NCI-H128 (cell line): ENCODE results near the gene CHP1.
A peak's percentile ranks its signal among the peaks of the same experiment; 100 is the strongest.
"Not testable (repeated sequence)": the region's sequence is repeated elsewhere in the genome, so short reads cannot be mapped to it uniquely, and the experiment has no call there.

Source experiments
- DNase-seq: peaks from one replicate; lab custom pipeline; 2025; ENCODE audit not compliant: unreplicated experiment; lab: John Stamatoyannopoulos, UW

CHP1 gene

DNA sequence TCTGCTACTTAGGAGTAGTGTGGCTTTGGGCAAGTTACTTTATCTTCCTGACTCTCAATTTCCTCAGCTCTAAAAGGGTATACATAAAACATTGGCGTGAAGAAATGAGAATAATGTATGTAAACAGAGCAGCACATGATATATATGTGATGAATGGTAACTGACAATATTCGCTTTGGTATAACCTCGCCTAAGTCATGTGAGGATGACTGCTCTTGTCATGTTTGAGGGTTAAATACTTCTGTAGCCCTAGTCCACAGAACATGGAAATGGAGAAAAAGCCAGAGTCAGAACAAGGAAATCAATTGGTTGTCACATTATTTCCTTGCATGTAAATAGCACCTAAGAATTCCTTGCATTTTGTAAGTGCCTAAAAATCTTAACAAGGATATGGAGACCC lies 25.0 kb downstream of the CHP1 start:
- DNase-seq, result no peak

- DNase-seq, result no peak
These were observed 25.5 kb downstream of the CHP1 start for GRCh38 chr15:41256577-41257038.

DNA sequence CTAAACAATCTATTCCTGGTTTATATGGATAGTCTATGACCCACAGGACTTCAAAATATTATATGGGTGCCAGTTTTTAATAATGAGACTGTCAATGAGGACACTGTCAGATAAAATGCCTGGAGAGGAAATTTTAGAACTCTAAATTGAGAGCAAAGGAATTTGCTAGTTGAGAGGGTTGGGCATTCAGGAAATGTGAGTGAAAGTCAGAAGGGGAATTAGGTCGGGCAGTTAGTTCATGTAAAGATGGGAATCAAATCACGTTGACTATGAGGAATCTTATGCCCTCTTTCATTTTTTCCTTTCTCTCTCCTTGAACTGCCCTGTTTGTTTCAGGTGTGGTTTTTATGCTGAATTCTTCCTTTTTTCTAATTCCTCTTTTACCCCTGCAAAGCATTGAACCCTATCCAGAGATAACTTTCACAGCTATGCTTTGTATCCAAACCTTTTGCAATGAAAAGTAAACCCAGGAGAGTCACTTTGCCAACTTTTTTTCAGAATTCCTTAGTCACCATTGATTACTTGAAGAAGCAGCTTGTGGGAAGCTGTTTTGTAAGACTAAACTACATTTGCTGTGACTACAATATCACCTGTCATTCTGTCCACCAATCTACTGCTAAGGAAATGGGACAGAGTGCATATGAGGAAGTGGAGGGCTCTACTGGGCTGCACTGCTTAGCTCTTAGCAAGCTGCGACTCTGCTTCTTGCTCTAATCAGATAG lies 27.8 kb downstream of the CHP1 start:
- no peak for DNase-seq

- no peak for DNase-seq
These were observed 28.6 kb downstream of the CHP1 start for GRCh38 chr15:41259546-41260189.

- not testable (repeated sequence) for DNase-seq
These were observed 29.9 kb downstream of the CHP1 start for GRCh38 chr15:41260924-41261323.

GRCh38 chr15:41262571-41262970 lies 31.5 kb downstream of the CHP1 start:
- no peak for DNase-seq

DNA sequence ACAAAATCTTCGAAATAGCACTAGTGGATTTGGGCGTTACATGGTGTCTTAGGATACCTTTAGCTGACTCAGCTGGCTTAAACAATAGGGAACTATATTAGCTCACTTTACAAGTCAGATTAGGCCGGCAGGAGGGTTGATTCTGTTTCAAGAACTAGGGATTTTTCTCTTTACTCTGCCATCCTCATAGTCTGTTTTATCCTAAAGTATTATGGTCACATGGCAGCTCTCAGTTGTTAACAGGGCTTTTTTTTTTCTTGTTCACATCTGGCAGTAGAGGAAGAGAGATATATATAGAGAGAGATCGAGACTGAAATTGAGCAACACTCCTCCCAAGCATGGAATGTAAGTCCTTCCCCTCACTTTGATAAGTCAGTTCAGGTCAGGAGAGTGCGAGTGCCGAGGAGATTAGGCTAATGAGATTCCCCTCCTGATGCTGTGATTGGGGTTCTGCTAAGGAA lies 32.9 kb downstream of the CHP1 start:
- DNase-seq, result no peak

GRCh38 chr15:41269887-41270286 lies 38.8 kb downstream of the CHP1 start:
- DNase-seq, result no peak

GRCh38 chr15:41276831-41277230 lies 45.8 kb downstream of the CHP1 start:
- DNase-seq, result no peak

GRCh38 chr15:41278319-41278718 lies 47.3 kb downstream of the CHP1 start:
- DNase-seq, result no peak

GRCh38 chr15:41279535-41280283 lies 48.6 kb downstream of the CHP1 start:
- no peak for DNase-seq

- DNase-seq, result no peak
These were observed 50.2 kb downstream of the CHP1 start for GRCh38 chr15:41281236-41281635.

DNA sequence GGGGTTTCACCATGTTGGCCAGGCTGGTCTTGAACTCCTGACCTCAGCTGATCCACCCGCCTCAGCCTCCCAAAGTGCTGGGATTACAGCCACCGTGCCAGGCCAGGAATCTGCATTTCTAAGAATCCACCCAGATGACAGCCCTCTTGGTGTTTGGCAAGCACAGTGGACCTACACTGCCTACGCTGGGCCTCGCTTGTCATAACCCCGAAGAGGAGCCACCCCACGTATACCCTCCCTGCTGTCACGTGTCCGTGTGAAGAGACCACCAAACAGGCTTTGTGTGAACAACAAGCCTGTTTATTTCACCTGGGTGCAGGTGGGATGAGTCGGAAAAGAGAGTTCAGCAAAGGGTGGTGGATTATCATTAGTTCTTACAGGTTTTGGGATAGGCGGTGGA lies 51.4 kb downstream of the CHP1 start:
- not testable (repeated sequence) for DNase-seq

DNA sequence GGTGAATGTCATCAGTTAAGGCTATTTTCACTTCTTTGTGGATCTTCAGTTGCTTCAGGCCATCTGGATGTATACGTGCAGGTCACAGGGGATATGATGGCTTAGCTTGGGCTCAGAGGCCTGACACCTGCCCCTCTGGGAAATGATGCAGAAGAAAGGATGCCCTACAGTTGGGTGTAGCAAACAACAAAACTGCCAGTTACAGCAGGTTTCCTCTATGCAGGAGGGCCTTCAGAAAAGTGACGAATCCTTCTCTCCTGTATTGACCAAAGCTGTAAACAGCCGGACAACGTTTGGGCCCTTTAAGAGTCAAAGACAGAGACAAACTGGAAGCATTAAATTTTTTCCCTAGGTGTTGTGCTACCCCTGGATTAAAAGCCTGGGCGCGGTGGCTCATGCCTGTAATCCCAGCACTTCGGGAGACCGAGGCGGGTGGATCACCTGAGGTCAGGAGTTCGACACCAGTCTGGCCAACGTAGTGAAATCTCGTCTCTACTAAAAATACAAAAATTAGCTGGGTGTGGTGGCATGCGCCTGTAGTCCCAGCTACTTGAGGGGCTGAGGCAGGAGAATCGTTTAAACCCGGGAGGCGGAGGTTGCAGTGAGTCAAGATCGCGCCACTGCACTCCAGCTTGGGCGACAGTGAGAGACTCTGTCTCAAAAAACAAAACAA lies 52.0 kb downstream of the CHP1 start:
- DNase-seq, result not testable (repeated sequence)

GRCh38 chr15:41283653-41284426 lies 52.8 kb downstream of the CHP1 start:
- DNase-seq, result peak; percentile 95

- no peak for DNase-seq
These were observed 53.5 kb downstream of the CHP1 start for GRCh38 chr15:41284427-41285177.

GRCh38 chr15:41285285-41285684 lies 54.2 kb downstream of the CHP1 start:
- no peak for DNase-seq

DNA sequence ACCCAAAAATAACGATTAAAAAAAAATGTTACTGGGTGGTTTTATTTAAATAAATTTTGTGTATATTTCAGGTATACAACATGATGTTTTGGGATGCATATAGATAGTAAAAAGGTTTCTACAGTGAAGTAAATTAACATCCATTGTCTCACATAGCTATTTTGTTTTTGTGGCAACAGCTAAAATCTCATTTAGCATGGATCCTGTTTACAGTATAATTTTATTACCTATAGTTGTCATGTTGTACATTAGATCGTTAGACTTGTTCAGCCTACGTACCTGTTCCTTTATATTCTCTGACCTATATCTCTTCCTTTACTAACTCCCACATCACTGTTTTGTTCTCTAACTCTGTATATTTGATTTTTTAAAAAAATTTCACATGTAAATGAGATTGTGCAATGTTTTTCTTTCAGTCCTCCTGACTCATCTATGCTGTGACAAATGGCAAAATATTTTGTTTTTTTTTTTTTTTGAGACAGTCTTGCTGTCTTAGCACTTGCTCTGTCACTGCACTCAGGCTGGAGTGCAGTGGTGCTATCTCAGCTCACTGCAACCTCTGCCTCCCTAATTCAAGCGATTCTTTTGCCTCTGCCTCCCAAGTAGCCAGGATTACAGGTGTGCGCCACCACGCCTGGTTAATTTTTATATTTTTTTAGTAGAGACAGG lies 55.7 kb downstream of the CHP1 start:
- DNase-seq, result no peak

GRCh38 chr15:41288464-41288863 lies 57.4 kb downstream of the CHP1 start:
- DNase-seq, result no peak
